GM12878 (cell line): ENCODE measurements around the gene SKAP1. TPM values are rescaled to one million over a fixed set of nuclear protein-coding genes. Genes with fewer than 3 reads are reported as not detected.
A peak's percentile ranks its signal among the peaks of the same experiment; 100 is the strongest.

ENCODE experiments used
- ATAC-seq: fragments of 200-7000 bp; cut with Tn5 transposase; 3 replicates; pipeline ENCODE4 v1.9.1; 2020; ENCODE audit warnings: mild to moderate bottlenecking, moderate library complexity
- BruUV-seq: library from RNA; stranded (reverse); fragments of 400-500 nt; replicated peaks from 2 replicates; lab custom pipeline; 2021; lab: Mats Ljungman, UMichigan
- CTCF ChIA-PET: fragments of 300-600 bp; sonication (Branson Sonifier 250); formaldehyde crosslinking; extraction: SDS; loops from one replicate; lab custom pipeline; 2021; ENCODE audit warnings: inconsistent platforms; lab: Yijun Ruan, JAX
- POLR2A ChIA-PET: fragments of 350-600 bp; formaldehyde crosslinking; extraction: SDS; loops from one replicate; lab custom pipeline; 2021; ENCODE audit warnings: inconsistent platforms; lab: Charles Lee
- RAD21 ChIA-PET: fragments of 300-600 bp; sonication (Branson Sonifier 250); formaldehyde crosslinking; loops from one replicate; lab custom pipeline; 2023; ENCODE audit warnings: antibody characterized with exemption; ENCODE audit not compliant: unreplicated experiment; lab: Charles Lee
- SMC1A ChIA-PET: fragments of 300-600 bp; sonication (Branson Sonifier 250); formaldehyde crosslinking; loops from one replicate; lab custom pipeline; 2023; ENCODE audit not compliant: unreplicated experiment, uncharacterized antibody; lab: Charles Lee
- DNase-seq: peaks from one replicate; pipeline ENCODE4 v3.0.0-alpha.2; 2011; ENCODE audit warnings: low read depth, low spot score
- FAIRE-seq: peaks from 3 replicates; lab custom pipeline; 2011; peaks lifted over from hg19 to GRCh38; lab: Jason Lieb, UNC
- H2AFZ ChIP-seq: 2 replicates; pipeline ENCODE4 v1.6.0; 2011; ENCODE audit warnings: low read depth, low read length, control low read depth; ENCODE audit not compliant: control insufficient read depth
- H3K27ac ChIP-seq: 2 replicates; pipeline ENCODE4 v1.5.1; 2011; ENCODE audit warnings: control low read depth; ENCODE audit not compliant: control insufficient read depth, insufficient read depth
- H3K27me3 ChIP-seq, 2 experiments: replicated peaks in 1 of 2; 2 replicates each; pipeline versions ENCODE4 v1.6.0 to v1.6.1; 2011; ENCODE audit warnings: low read length in 1 of 2; ENCODE audit not compliant: control insufficient read depth in 2 of 2, insufficient read depth in 2 of 2
- H3K36me3 ChIP-seq, 2 experiments: 2 replicates each; pipeline ENCODE4 v1.5.1; 2011; ENCODE audit warnings: low read length in 1 of 2; ENCODE audit not compliant: control insufficient read depth in 2 of 2, insufficient read depth in 2 of 2
- H3K4me1 ChIP-seq: 2 replicates; pipeline ENCODE4 v1.6.1; 2011; ENCODE audit warnings: mild to moderate bottlenecking, low read length, moderate library complexity, mixed read lengths; ENCODE audit not compliant: control insufficient read depth, insufficient read depth
- H3K4me2 ChIP-seq: 2 replicates; pipeline ENCODE4 v1.6.0; 2011; ENCODE audit warnings: control low read depth; ENCODE audit not compliant: control insufficient read depth, insufficient read depth
- H3K4me3 ChIP-seq: fragments of 200-600 bp; sonication (generic); 2 replicates; pipeline ENCODE4 v1.5.1; 2016
- H3K79me2 ChIP-seq: 2 replicates; pipeline ENCODE4 v1.6.0; 2011; ENCODE audit warnings: low read length; ENCODE audit not compliant: control insufficient read depth, insufficient read depth
- H3K9ac ChIP-seq: 2 replicates; pipeline ENCODE4 v1.8.0; 2011; ENCODE audit warnings: low read length, control low read depth, mixed read lengths; ENCODE audit not compliant: control insufficient read depth, insufficient read depth
- H3K9me3 ChIP-seq: replicated peaks from 3 replicates; pipeline ENCODE4 v1.5.1; 2011; ENCODE audit warnings: mild to moderate bottlenecking, low read length; ENCODE audit not compliant: control insufficient read depth, insufficient read depth
- H4K20me1 ChIP-seq: 2 replicates; pipeline ENCODE4 v1.6.0; 2011; ENCODE audit not compliant: control insufficient read depth, insufficient read depth
- ATF2 ChIP-seq: IDR thresholded peaks from 2 replicates; pipeline ENCODE4 v1.6.1; 2012; ENCODE audit warnings: low read length, inconsistent platforms
- CREB1 ChIP-seq: IDR thresholded peaks from 2 replicates; pipeline ENCODE4 v1.6.1; 2012; ENCODE audit warnings: low read depth, mild to moderate bottlenecking, inconsistent platforms
- ESRRA ChIP-seq: IDR thresholded peaks from 2 replicates; pipeline ENCODE4 v1.6.1; 2012; ENCODE audit warnings: mild to moderate bottlenecking, low read length, improper control_type of control experiment
- ETV6 ChIP-seq, 2 experiments: fragments of 450-650 bp in 1 of 2; IDR thresholded peaks in 1 of 2; conservative IDR thresholded peaks in 1 of 2; 2 replicates each; pipeline ENCODE4 v1.6.1; 2014; ENCODE audit warnings: antibody characterized with exemption in 1 of 2, borderline replicate concordance in 1 of 2, low read depth in 1 of 2, mild to moderate bottlenecking in 1 of 2, moderate library complexity in 1 of 2
- FOS ChIP-seq: IDR thresholded peaks from 3 replicates; pipeline ENCODE4 v1.6.1; 2011; ENCODE audit warnings: borderline replicate concordance; ENCODE audit not compliant: insufficient read length; ENCODE audit errors: extremely low read depth
- FOXK2 ChIP-seq: fragments of 450-650 bp; IDR thresholded peaks from 2 replicates; pipeline ENCODE4 v1.6.1; 2017; ENCODE audit warnings: mild to moderate bottlenecking, moderate library complexity
- IKZF2 ChIP-seq, 2 experiments: fragments of 450-650 bp; IDR thresholded peaks; 2 replicates each; pipeline ENCODE4 v1.6.1; 2017; ENCODE audit warnings: mild to moderate bottlenecking in 2 of 2, moderate library complexity in 2 of 2
- IRF4 ChIP-seq: IDR thresholded peaks from 2 replicates; pipeline ENCODE4 v1.6.1; 2011; ENCODE audit warnings: low read depth, low read length
- JUNB ChIP-seq: IDR thresholded peaks from 2 replicates; pipeline ENCODE4 v1.6.1; 2016; ENCODE audit warnings: antibody characterized with exemption, mild to moderate bottlenecking
- LARP7 ChIP-seq: fragments of 450-650 bp; IDR thresholded peaks from 2 replicates; pipeline ENCODE4 v1.6.1; 2017; ENCODE audit warnings: mild to moderate bottlenecking
- MTA3 ChIP-seq: IDR thresholded peaks from 2 replicates; pipeline ENCODE4 v1.6.1; 2012; ENCODE audit warnings: low read length, inconsistent platforms, borderline replicate concordance
- NFIC ChIP-seq: IDR thresholded peaks from 2 replicates; pipeline ENCODE4 v1.6.1; 2012; ENCODE audit warnings: low read depth, mild to moderate bottlenecking, inconsistent platforms, low read length, moderate library complexity
- RUNX3 ChIP-seq: IDR thresholded peaks from 2 replicates; pipeline ENCODE4 v1.6.1; 2012; ENCODE audit warnings: low read length, inconsistent platforms
- SMARCA5 ChIP-seq: fragments of 450-650 bp; IDR thresholded peaks from 2 replicates; pipeline ENCODE4 v1.6.1; 2017; ENCODE audit warnings: mild to moderate bottlenecking
- SUPT20H ChIP-seq: IDR thresholded peaks from 2 replicates; pipeline ENCODE4 v1.6.1; 2011; ENCODE audit warnings: low read depth, mild to moderate bottlenecking, low read length, moderate library complexity, borderline replicate concordance; ENCODE audit not compliant: control insufficient read depth
- TARDBP ChIP-seq: IDR thresholded peaks from 2 replicates; pipeline ENCODE4 v1.6.1; 2016; ENCODE audit warnings: borderline replicate concordance
- TCF7 ChIP-seq: IDR thresholded peaks from 2 replicates; pipeline ENCODE4 v1.6.1; 2014; ENCODE audit warnings: antibody characterized with exemption, borderline replicate concordance
- ZNF24 ChIP-seq: fragments of 450-650 bp; IDR thresholded peaks from 2 replicates; pipeline ENCODE4 v1.6.1; 2017; ENCODE audit warnings: antibody characterized with exemption, mild to moderate bottlenecking
- ZNF384 ChIP-seq: IDR thresholded peaks from 2 replicates; pipeline ENCODE4 v1.6.1; 2012; ENCODE audit warnings: low read depth, mild to moderate bottlenecking, low read length, improper control_type of control experiment, borderline replicate concordance
- WGBS: methylation state at CpG from one replicate; pipeline ENCODE4 v1.1.6; 2016; ENCODE audit warnings: low lambda C conversion rate; ENCODE audit not compliant: insufficient replicate concordance, insufficient coverage; ENCODE audit errors: missing lambda C conversion rate; 5-methylcytosine and 5-hydroxymethylcytosine counted together
- in situ Hi-C: fragments of 300-500 bp; cut with MboI; formaldehyde crosslinking; loops from 9 replicates; pipeline ENCODE4 v1.14.3; 2018; ENCODE audit warnings: mixed read lengths
- intact Hi-C: fragments of 100-400 bp; cut with micrococcal nuclease; formaldehyde crosslinking; loops from one replicate; pipeline ENCODE4 v1.14.2; 2022; ENCODE audit not compliant: unreplicated experiment
- polyA plus RNA-seq, 11 experiments: library from polyadenylated mRNA; depleted of rRNA in 4 of 11; unstranded in 6 of 11; stranded (reverse) in 5 of 11; fragments of >200 nt; fragmentation: Nextera tagmentation in 4 of 11; fragmentation: Illumina TruSeq in 1 of 11; extraction: Ambion mirVana in 4 of 11; extraction: Trizol in 1 of 11; gene quantifications; 1 replicate in 1 of 11; 2 replicates in 10 of 11; pipeline versions ENCODE4 v1.2.1 to v1.2.3, GENCODE V29; 2011 to 2016; ENCODE audit warnings: inconsistent platforms in 2 of 11, missing spikeins in 2 of 11, low read depth in 1 of 11
- total RNA-seq, 4 experiments: library from RNA; depleted of rRNA in 3 of 4; stranded (reverse); fragments of >200 nt in 3 of 4; fragmentation: Illumina TruSeq in 1 of 4; extraction: Trizol in 1 of 4; gene quantifications; 2 replicates each; pipeline versions ENCODE4 v1.2.1 to v1.2.3, GENCODE V29; 2013 to 2021
- TF ChIP-seq, protein P1 (sequence below): fragments of 450-650 bp; IDR thresholded peaks from 2 replicates; pipeline ENCODE4 v1.6.1; 2014; ENCODE audit warnings: mild to moderate bottlenecking

SKAP1 gene
- total and polyA plus RNA-seq, 10 of the 15 experiments (the other 5 are each of a cell fraction or from before 2014, with no cell fraction given): 17.1 to 97.6 (median 35.9) TPM

DNA sequence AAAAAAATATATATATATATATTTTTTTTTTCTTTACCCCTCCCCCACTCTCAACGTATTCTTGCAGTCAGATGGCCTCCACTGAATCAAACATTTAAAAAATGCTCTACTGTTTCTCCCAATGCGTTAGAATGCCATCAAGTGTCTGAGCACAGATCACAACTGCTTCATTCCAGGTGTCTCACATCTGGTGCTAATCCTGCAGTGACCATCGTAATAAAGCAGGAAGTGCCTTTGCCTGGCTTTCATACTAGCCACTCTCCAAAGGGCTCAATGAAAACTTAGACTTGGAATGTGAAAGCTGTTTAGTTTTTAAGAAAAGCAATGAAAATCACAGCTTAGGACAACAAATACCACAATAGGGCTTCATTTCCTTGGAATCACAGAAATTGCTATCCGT, 37.2 kb downstream of the SKAP1 start (continued):
- TF ChIP-seq ZNF384 (no peak), MTA3 (no peak), NFIC (no peak), ETV6 (conservative IDR thresholded peaks at IDR 0.05 in 1 of 2, IDR thresholded peaks at IDR 0.05 in 1 of 2; ENCODE audit: borderline replicate concordance in 1 of 2, low read depth in 1 of 2) (no peak), FOS (no peak), TARDBP (no peak)

DNA sequence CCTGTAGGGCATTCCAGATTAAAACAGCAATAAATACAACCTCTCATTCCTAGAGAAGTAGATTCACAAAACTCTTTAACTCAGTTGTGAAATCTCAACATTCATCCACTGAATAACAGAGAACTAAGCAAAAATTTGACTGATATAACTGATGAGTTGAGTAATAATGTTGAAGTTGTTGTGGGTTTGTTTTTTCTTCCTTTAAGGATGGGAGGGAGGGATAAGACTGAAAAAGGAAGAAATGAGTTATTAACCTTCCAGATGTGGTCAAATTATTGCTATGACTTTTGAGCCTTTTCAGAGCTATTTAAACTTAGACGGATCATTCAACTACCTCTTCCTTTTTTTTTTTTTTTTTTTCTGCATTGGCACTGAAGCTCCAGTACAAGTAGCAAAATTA, 38.6 kb downstream of the SKAP1 start:
- no peak overlapping the region for H3K27ac ChIP-seq
- peaks cover 3% of the 10 kb centered on the region; the same call in 1 of the 2 replicates for H3K4me1 ChIP-seq
- ChIA-PET CTCF (interaction anchor here (0.6 to 3.8 kb wide), 9 partner anchors 12 to 131 kb away, joined by 3 to 15 read pairs (median 4); no protein-coding TSS in a partner anchor), RAD21 (interaction anchor here (0.6 to 2.6 kb wide), 10 partner anchors 8 to 108 kb away, joined by 3 to 10 read pairs (median 4); no protein-coding TSS in a partner anchor), POLR2A (interaction anchor here (0.6 to 1.3 kb wide), 10 partner anchors 9 to 494 kb away, joined by 3 to 10 read pairs (median 4); no protein-coding TSS in a partner anchor), SMC1A (interaction anchor here (0.7 to 2.8 kb wide), 15 partner anchors 10 to 87 kb away, joined by 3 to 18 read pairs (median 4); no protein-coding TSS in a partner anchor)
- FAIRE-seq (no peak), DNase-seq (no peak), ATAC-seq (no peak)
- WGBS: 0% methylated on average over 1 of the region's 1 CpG
- no peaks in the 10 kb centered on the region for H3K9me3 ChIP-seq
- no peaks in the 10 kb centered on the region for H4K20me1 ChIP-seq
- H3K36me3 ChIP-seq: peaks cover 2 to 4% of the 10 kb centered on the region in 2 experiments; a peak in 3 of 4 replicates
- no peaks in the 10 kb centered on the region for H3K79me2 ChIP-seq
- H3K4me3 ChIP-seq: no peak overlapping the region
- no peak overlapping the region for H2AFZ ChIP-seq
- intact Hi-C loops (no loop called here), in situ Hi-C loops (no loop called here)
- no peaks in the 10 kb centered on the region for H3K27me3 ChIP-seq
- BruUV-seq: no TSS peak
- no peak overlapping the region for H3K9ac ChIP-seq
- no peak overlapping the region for H3K4me2 ChIP-seq
- TF ChIP-seq JUNB: peak; percentile 70
- no peak for TF ChIP-seq ESRRA
- no peak for TF ChIP-seq CREB1
- TF ChIP-seq FOXK2: no peak
- TF ChIP-seq RUNX3: peak; percentile 84
- no peak for TF ChIP-seq IRF4
- no peak for TF ChIP-seq SMARCA5
- TF ChIP-seq TCF7: no peak
- no peak for TF ChIP-seq ZNF24
- TF ChIP-seq NFIC: peak; percentile 85
- TF ChIP-seq SUPT20H: no peak
- TF ChIP-seq, protein P1, sequence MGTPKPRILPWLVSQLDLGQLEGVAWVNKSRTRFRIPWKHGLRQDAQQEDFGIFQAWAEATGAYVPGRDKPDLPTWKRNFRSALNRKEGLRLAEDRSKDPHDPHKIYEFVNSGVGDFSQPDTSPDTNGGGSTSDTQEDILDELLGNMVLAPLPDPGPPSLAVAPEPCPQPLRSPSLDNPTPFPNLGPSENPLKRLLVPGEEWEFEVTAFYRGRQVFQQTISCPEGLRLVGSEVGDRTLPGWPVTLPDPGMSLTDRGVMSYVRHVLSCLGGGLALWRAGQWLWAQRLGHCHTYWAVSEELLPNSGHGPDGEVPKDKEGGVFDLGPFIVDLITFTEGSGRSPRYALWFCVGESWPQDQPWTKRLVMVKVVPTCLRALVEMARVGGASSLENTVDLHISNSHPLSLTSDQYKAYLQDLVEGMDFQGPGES: no peak
- TF ChIP-seq ZNF384: peak; percentile 48; the same call in 1 of the 2 replicates
- no peak for TF ChIP-seq LARP7
- peak in 1 of 2 experiments; percentile 47; a peak in 1 of 4 replicates for TF ChIP-seq IKZF2 (IDR thresholded peaks at IDR 0.05)
- TF ChIP-seq ATF2: 0 out of 2 replicates have a peak, but pooled peaks have one; percentile 36
